Uterus (tissue), 2 donors: Measurements from ENCODE around the gene TUBA1B.

Source experiments
- CTCF ChIP-seq, 4 experiments: fragments of 200-600 bp in 2 of 4; fragments of 450-650 bp in 2 of 4; sonication (generic) in 2 of 4; IDR thresholded peaks; one replicate each; pipeline ENCODE4 v1.5.1; 2016 to 2019; ENCODE audit warnings: antibody characterized with exemption in 4 of 4, mild to moderate bottlenecking in 2 of 4, moderate library complexity in 1 of 4
- POLR2A ChIP-seq, 2 donors: fragments of 450-650 bp; IDR thresholded peaks; one replicate each; pipeline ENCODE4 v1.6.1; 2016; ENCODE audit warnings: antibody characterized with exemption in 2 of 2, mild to moderate bottlenecking in 1 of 2, moderate library complexity in 1 of 2

GRCh38 chr12:49160399-49160798 lies 29.2 kb upstream of the TUBA1B start:
- TF ChIP-seq CTCF (IDR thresholded peaks at IDR 0.05) (no peak), POLR2A (IDR thresholded peaks at IDR 0.05) (no peak)
